Stimulated activated CD8-positive, alpha-beta memory T cell treated with anti-CD3 and anti-CD28 coated beads, Interleukin-15, amount 100 ng/mL, for 24 hours (primary cell): ENCODE results near the gene TRABD2B.

Experiments
- DNase-seq: peaks from one replicate; pipeline ENCODE4 v3.0.0-alpha.2; 2020; ENCODE audit warnings: low read depth

Gene TRABD2B

DNA sequence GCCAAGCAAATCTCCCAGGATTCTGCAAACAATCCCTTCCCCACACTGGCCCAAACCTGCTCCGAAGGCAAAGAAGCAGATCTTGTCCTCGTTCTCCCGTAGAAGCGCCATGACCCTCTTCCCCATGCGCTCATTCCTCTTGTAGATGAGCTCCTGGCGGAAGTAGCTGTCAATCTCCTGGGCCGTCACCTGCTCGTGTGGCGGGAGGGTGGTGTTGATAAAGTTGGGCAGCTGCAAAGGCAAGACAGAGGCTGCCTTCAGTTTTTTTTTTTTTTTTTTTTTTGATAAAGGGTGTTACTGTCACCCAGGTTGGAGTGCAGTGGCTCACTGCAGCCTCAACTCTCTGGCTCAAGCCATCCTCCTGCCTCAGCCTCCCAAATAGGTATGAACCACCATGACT lies 202.7 kb downstream of the TRABD2B start:
- DNase-seq, result no peak

DNA sequence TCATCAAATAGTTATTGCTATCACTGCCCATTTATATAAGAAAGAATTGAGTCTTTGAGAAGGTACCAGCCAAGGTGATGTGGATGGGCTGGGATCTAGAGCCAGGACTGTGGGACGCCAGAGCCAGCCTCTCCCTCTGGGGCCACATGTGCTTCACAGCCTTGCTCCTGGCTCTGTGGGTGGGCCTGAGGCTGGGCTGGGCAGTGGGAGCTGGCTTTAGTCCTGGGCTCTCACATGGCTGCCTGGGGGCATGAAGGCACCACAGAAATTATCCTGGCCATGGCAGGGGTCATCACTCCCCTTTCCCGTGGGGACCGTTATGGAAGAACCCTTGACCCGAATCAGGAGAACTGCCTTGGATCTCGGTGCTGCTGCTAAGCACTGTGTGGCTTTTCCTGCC lies 203.1 kb downstream of the TRABD2B start:
- no peak for DNase-seq

DNA sequence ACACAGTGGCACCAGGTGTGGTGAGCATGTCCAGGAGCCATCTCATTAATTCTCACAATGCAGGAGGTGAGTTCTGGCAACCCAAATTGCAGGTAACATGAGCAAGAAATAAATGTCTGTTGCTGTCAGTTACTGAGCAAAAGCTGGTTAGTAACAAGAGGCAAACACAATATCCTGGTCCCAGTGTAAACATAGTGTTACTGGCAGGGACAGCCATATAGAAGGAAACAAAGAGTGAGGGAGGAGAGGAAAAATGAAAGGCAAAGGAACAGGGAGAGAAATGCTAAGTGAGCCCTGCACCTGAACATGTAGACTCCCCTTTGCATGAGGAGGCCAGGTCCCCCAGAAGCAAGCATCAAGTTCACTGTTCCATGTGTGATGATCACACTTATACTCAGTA lies 203.6 kb downstream of the TRABD2B start:
- DNase-seq, result no peak

DNA sequence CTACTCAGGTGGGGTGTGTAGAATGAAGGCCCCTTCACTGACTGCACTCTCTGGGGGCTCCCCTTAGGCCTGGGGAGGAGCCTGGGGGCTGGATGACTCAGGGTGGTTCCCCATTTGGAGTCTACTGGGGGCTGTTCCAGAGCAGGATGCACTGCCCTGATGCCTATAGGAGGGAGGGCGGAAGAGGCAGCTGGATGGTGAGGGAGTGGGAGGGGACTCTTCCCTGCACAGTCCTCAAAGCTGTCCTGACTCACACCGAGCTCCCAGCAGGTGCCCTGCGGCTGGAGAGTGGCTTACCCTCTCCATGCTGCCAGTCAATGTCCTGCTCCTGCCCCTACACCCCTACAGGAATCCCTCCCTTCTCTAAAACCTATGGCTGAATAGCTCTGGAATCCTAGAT lies 204.4 kb downstream of the TRABD2B start:
- no peak for DNase-seq

DNA sequence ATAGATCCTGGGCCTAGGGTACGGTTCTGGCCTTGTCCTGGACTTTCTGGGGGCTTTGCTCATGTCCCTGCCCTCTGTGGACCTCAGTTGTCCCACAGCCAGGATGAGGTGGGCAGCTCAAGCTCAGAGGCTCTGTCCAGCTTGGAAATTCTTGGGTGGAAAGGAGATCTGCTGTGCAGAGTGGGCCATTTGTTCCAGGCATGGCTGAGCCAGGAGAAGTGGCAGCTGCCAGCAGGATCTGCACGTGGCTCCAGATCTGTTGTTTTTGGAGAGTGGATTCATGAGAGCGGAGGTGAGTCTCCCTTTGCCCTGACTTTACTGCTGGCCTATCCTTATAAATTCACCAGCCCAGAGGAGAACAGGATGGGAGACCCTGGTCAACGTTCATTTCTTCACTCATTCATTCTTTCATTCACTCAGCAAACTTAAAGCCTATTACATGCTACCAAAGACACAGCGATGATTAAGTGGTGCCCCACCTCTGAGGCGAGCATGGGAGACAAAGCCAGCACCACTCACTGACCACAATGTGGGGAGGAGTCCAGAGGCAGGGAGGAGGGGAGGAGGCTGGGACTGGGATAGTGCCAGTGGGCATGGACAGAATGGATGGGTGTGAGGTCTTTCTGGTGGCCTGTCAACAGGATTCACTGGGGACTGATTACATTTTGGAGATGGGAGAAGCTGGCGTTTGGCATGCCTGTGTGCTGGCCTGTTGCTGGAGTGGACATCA lies 205.1 kb downstream of the TRABD2B start:
- DNase-seq, result no peak

DNA sequence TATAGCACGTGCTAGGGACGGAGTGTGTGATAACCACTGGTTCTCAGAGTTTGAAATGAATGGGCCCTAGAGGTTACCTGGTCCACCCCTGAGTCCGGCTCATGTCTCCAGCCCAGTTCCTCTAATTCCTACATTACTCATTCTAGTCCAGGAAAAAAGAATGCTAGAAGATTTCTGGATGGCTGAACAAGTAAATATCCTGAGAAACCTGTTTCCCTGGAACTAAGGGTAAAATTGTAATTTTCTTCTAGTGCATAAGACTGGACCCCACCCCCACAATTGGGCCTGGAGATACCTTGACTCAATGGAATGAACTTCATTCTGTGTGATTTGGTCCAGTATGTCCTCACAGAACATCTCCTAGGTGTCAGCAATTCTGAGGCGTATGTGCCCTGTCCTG lies 208.4 kb downstream of the TRABD2B start:
- DNase-seq, result no peak

DNA sequence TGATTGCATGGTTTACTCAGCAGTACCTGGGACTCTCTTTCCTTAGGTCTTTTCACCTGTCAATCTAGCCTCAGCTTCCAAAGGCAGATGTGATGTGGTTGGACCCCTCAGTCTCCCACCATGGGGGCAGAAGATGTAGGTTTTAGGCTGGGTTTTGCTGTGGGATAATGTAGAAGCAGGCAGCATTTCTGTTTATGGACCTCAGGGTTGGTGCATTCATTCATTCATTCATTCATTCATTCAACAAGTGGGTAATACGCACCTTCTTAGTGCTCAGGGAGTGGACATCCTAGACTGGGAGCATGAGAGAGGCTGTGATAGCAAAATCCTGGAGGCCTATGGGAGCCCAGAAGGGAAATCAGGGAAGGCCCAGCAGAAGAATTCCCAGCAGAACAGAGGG lies 209.6 kb downstream of the TRABD2B start:
- no peak for DNase-seq

DNA sequence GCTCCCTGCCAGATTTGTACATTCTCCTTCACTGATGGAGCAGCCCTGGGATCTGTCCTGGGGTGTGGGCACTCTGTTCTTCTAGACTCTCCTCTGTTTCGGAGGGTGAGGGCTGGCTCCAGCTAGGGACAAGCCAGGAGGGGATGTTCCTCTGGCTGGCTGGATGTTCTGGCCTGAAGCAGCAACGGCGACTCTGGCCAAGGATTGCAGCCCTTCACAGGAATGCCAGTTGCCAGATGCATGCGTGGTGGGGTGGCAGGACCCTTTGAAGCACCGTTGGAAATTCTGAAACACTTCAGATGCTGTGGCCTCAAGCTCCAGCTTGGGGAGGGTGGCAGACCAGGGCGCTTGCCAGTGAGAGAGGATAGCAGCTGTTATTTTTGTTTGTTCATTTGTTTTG lies 210.9 kb downstream of the TRABD2B start:
- DNase-seq, result no peak

DNA sequence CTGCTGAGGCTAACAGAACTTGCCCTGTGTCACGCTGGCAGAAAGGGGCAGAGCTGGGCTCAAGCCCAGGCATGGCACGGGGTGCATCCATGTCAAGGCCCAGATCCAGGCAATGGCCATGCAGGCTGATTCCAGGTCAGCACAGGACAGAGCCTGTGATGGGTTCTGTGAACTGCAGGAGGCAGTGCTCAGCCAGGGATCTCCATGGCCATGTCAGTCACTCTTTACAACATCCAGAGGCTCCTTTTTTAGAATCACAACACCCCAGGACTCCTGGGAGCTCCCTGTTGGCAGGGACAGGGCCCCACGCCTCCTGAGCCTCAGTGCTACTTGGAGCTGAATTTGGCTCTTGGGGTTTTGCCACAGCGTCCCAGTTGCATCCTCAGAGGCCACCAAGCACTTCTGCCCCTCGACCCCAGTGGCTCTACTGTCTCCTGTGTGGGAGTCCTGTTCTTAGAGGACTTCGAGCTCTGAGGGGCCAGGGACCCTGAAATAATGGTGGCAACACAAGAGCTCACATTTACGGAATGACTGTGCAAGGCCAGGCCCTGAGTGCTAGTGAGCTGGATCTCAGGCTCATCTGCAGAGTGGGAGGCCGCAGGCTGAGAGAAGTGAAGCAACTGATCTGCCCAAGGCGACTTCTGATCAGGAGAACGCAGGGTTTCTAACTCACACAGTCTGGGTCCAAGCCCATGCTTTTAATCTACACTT lies 211.5 kb downstream of the TRABD2B start:
- DNase-seq, result no peak

DNA sequence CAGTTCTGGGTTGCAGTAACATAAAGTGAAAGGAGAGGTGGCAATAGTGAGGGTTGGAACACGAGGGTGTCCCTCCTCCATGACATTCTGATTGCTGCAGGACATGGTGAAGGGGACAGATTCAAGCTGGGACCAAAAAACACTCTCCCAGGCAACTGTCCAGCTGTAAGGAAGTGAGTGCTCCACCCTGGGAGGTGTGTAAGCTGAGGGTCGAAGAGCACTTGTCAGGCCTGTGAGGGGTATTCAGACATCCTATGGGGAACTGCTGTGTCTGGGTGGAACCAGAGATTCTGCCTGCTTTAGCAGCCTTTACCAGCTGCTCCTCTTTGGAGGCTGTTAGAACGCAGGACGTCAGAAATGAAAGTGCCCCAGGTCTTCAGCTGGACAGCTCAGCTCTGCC lies 212.1 kb downstream of the TRABD2B start:
- no peak for DNase-seq

DNA sequence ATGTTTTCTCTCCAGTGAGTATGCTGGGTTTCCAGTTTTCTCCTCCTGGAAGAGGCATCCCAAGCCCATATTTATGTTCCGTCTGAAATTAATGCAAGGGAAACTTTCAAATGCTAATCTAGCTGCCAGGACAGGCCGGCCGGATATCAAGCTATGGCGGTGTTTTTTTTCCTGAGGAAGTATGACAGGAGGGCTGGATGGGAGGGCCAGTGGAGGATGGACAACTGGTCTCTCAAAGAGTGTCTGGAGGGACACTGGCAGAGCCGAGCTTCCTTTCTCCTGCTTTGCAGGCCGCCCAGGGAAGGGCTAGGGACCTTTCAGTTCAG lies 212.7 kb downstream of the TRABD2B start:
- DNase-seq, result no peak

DNA sequence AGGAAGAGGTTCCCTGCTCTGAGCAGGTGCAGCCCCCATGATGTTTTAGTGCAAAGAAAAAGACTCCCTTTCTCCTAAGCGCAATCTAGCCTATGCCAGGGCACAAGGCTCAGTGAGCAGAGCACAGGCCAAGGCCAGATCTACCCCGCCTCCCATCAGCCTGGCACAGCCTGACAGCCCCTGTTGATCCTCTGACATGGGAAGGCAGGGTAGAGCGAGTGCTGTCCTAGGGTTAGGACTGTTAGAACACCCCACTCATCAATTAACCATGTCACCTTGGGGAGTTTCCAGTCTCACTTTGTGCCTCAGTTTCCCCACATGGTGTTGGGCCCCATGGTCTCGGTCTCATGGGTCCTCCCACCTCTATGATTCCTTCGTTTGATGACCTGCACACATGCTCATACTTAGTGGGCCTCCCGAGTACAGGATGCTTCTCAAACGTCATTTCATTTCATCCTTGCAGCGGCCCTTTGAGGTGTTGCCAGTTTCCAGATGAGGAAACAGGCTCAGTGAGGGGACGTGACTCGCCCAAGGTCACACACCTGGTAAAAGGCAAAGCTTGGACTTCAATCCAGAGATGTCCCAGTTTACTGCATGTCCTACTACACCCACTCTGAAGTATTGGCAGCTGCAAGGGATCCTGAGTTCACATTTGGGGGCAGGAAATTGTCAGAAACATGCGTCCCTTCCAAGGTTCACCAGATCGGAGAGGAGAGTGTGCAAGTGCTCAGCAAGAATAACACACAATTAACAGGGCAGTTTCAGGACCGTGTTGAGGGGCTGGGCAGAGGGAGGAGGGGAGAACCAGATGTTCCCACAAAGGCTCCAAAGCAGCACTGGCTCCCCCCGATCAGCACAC lies 213.3 kb downstream of the TRABD2B start:
- DNase-seq, result no peak

DNA sequence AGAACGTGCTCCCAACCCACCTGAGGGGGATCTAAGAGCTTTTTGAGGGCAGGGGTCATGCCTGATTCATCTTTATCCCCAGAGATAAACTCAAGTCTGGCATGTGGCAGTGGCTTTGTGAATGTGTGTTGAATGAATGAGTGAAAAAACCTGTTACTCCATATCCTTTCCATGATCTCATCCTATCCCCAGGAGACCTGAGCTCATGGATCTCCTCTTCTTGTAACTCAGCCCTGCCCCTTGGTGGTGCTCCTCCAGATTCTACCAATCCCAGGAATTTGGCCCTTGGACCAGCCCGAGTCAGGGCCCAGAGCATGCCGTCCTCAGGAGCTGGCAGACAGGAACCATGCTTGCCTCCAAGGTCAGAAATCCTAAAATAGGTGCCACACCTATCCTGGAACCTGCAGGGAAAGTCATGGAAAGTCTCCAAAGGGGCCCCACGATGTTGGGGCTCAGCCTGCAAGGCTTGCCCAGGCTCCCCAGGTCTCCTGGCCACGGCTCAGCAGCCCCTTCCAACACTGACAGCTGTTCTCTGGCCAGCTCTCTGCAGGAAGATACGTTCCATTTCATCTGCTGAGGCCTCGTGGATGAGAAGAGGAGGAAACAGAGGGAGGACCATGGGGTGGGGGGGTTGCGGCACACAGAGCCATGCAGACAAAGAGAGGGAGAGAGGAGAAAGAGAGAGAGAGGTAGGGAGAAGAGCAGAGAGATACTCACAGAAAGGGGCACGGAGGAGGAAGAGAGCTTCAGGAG lies 214.6 kb downstream of the TRABD2B start:
- DNase-seq, result no peak

DNA sequence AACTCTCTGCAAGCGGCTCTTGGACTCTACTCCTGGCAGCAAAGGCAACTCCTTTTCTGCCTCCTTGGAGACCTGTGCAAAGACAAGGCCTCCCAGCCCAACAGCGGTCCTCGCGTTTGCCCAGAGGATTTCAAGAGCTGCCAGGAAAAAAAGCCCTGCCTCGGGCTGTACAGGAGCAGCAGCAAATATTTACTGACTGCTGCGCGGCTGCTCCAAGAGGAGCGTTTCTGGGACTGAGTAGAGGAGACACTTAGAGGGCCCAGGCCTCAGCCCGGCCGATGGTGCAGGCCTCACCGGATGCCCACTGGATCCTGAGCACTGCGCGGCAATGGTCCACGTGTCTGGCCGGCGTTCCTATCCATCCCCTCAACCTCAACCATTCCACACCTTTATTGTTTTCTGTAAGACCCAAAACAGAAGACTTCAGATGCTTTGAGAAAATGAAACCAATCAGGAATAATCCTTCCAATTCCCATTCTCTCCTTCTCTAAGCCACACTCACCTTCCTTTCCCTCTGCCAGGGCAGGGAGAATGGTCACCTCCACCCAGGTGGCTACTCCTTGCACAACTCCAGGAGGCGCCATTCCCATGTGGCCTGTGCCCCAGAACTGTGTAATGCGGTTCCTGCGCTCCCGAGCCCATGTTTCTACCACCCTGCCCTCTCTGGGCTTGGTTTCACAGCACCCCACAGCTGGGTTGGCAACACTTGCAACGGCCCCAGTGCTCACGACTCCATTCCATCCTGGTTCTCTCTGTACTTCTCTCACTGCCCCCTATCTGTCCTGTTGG lies 215.8 kb downstream of the TRABD2B start:
- no peak for DNase-seq

DNA sequence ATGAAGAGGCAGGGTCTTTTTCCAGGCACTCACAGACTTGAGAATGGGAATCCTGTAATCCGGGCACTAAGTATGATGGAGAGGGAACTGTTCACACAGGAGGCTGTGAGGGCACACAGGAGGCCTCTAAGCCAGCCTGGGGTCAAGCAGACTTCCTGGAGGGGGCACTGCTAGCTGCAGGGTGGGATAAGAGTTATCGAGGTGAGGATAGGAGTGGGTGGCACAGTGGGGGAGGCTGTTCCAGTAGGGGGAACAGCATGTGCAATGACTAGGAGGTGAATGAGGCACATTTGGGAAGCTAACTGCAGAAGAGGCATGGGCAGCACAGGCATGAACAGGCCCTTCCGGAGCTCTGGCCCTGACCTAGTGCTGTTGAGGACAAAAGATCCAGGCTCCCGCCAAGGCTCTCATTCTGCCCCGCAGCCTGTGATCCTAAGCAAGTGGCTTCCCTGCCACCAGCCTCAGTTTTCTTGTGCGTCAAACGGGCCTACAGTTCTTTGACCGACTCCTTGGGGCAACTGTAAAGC lies 216.7 kb downstream of the TRABD2B start:
- DNase-seq, result no peak

DNA sequence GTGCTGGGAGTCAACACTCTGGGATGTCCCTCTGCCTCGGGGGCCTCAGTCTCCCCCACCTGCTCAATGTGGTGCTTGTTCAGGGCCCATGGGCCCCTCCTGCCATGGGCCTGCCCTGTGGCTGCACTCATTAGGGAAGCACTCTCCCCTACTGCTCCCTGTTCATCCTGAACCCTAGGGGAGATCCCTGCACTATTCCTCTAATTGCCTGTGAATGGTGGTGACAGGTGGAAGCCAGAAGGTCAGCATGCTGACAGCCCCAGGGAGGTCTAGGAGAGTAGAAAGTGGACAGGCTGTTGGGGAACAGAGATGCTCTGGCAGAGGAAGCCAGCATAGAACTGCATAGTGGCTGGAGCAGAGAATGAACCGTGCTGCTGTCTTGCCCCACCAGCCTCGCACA lies 217.6 kb downstream of the TRABD2B start:
- DNase-seq, result no peak

DNA sequence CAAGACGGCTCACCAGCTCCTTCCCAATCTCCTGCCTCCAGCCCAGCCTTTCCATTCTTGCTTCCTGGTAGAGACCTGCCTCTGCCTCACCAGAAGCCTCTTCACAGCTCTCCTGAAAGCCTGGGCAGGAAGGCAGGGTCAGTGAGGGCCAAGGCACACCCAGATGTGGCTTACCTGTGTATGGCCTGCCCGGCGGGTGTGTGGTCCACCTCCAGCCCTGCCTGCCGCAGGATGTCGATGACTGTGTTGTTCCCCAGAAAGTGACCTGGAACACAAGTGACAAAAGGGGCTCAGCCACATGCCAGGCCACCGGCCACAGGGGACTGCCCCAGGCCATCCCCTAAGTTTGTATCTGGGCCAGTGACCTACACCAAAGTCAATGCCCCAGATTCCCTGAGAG lies 218.9 kb downstream of the TRABD2B start:
- DNase-seq, result no peak

DNA sequence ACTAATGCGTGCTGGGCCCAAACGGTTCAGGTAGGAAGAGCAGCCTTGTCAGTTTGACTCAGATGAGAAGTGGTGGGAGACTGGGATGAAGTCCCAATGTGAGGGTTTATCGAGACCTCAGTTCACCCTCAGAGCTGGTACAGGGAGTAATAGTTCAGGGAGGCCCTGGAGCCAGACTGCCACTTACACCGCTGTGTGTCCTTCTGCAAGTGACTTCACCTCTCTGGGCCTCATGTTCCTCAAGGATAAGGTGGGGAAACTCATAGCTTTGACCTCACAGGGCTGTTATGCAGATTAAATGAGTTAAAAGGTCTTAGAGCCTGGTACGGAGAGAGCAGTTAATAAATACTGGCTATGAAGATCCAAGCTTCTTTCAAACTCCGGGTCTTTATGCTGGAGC lies 219.9 kb downstream of the TRABD2B start:
- DNase-seq, result no peak

DNA sequence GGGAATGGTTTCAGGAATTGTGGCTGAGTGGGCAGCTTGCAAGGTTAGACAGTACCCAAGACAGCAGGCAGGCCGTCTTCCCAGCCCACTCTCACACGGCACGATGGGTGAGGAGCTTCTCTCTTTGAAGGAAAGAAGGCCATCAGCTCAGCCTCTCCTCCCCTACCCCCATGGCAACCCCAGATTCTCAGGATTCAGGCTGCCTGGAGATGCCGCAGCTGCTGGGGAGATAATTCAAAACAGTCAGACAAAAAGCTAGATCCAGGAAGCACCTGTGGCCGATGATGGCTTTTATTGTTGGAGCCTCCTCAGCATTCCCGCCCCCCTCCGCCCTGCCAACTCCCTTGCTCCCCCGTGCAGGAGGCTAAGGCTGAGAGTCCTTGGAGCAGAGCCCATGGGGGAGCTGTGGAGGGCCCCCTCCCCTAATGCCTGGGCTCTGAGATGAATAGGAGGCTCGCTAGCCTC lies 220.5 kb downstream of the TRABD2B start:
- DNase-seq, result no peak

DNA sequence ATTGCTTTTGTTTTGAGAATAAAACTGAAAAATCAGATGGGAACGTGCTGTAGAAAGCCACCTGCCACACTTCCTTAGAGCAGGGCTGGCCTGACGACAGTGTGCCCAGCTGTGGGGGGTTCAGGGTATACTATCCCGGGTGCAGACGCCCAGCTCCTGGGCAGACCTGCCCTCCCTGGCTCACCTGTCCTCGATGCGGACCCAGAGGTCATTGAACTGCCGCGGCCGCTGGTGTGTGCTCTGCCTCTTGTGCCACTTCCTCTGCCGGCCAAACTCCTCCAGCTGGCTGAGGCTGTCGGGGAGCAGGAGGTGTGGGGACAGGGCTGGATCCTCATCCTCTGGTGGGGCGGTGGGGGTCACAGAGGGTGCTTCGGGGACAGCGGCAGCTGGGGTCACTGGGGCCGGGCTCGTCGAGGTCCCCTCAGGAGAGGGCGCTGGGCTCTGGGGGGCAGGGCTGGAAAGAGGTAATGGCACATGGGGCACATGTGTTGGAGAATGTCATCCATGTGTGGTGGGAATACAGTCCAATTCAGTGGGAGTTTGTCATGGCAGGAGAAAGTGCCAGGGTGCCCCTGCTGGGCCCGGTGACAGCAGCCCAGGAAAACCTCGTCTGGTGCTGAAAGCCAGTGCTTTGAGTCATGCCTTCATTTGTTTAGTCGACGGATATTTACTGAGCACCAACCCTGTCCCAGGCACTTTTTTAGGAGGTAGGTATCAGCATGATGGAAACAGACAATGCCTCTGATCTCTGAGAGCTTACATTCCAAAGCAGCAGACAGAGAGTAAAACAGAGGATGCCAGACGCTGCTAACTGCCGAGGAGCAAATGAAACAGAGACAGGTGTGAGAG lies 222.0 kb downstream of the TRABD2B start:
- DNase-seq, result no peak
